Activated CD8-positive, alpha-beta memory T cell treated with anti-CD3 and anti-CD28 coated beads for 24 hours (primary cell): ENCODE results near the gene MYOM3.

Source experiments
- DNase-seq: peaks from one replicate; pipeline ENCODE4 v3.0.0-alpha.2; 2020

The MYOM3 gene

DNA sequence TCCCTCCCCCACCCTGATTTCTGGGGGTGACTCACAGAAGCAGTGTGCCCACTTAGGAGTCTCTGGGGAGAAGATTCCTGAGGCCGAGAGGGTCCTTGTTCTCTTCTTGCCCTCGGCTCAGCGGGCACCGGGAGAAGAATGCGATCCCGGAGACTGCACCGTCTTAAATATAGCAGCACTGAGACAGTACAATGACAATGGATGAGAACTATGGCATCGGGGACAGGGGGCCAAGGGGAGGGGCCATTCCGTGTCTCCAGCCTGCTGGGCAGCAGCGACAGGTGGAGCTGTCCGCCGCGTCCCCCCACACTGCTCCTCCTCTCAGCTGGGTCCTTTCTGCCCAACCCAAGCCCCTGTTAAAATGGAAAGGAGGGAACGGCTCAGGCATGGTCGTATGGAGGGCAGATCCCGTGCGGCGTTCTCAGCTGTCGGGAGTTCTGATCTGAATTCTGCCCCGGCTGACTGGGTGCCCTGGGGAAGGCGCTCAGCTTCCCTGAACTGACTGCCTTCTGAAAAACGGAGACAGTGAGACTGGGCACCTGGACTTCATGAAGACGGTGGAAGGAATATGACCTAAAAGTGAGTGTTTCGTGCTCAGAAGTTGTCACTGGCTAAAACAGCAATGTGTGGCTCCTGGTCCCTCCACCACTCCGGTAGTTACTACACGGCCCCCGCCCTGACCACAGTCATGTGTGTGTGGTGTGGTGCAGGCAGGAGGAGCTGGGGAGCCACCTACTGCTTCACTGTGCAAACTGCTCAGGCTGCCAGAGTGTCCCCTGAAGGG lies at the start of gene MYOM3:
TSS of gene MYOM3 (minus strand) at position 140 of the 784 bp plus-strand sequence. CDS start 3,499 bp downstream, outside the sequence.
- peak; percentile 73 for DNase-seq

DNA sequence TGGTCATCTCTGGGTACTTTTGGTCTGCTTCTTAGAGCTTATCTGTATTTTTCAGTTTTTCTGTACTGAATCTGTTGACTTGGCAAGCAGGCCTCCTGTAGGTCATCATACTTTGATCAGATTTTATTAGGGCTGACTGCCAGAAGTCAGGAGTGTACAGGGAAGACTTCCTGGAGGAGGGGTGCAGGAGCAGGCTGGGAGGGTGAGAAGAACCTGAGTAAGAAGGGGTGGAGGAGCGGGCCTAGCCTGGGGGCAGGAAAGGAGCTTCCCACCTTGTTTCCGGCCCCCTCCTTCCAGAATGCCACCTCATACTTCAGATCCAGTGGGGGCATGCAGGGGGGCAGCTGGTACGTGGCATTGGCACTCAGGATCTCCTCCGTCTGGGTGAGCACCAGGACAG lies 49.3 kb upstream of the MYOM3 start:
- no peak for DNase-seq

DNA sequence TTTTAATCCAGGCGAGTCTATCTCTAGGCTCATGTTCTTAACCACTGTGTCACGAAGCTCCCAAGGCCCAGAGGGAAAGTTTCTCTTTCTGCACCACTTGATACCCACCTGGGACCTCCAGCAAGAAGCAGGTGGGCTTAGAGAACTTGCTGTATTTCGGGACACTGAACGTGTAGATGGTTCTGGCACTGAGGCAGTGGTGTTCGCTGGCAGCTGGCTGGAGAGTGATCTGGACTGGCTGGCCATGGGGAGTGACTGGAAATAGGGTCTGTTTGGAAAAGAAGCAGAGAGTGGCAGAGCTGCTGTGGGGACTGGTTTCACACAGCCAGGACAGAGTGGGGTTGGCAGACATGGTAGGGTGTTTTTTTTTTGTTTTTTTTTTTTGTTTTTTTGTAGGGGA lies 47.4 kb upstream of the MYOM3 start:
- DNase-seq = no peak

DNA sequence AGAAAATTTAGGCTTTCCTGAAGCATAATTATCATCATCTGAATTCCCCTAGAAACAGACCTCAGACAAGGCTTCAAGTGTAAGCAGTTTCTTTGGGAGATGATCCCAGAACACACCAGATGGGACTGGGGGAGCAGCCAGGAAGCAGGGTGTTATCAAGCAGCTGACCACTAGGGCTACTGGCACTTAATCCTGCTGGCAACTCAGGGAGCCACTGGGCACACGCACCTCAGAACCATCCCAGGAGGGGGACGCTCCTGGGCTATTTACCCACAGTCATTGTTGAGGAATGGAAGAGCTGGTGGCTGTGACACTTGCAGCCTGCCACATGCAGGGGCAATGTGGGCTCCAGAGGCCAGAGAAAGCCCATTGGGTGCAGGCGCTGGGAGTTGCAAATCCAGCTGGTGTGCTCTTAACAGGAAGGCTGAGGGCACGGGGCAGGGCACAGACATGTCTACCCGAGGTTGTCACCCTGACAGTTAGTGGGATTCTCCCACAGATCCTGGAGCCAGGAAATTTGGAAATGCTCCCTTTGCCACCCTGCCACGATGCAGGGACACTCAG lies 46.1 kb upstream of the MYOM3 start:
- no peak for DNase-seq

DNA sequence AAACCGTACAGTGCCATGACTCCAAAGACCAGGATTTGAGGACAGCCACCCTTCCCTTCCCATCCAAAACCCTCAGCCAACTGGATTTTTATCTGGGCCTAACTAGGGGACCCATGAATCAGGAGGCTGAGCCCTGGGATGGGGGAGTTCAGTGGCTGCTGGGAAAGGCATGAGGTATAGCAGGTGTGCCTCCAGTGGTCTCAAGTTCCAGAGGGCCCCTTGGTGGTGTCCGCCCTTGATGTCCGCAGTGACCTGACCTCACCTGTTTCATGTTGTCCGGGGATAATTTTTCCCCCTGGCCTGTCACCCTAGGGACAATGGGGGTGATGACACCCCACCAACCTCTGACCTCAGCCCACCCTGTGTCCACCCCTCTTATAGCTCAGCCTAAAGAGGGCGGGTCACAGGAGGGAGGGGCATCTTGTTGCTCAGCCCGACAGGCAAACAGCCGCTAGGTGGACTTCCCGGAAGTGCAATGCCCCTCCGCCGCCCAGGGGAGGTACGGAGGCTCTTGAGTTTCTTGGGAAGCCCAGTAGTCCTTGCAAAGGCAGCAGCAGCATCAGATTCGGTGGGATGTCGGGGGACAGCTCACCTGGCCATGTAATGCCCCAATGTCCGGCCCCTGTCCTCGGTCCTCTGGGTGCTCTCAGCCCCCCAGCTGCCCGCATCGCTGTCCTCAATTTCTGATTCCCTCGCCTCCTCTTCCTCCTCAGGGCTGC lies 44.8 kb upstream of the MYOM3 start:
- DNase-seq = no peak

DNA sequence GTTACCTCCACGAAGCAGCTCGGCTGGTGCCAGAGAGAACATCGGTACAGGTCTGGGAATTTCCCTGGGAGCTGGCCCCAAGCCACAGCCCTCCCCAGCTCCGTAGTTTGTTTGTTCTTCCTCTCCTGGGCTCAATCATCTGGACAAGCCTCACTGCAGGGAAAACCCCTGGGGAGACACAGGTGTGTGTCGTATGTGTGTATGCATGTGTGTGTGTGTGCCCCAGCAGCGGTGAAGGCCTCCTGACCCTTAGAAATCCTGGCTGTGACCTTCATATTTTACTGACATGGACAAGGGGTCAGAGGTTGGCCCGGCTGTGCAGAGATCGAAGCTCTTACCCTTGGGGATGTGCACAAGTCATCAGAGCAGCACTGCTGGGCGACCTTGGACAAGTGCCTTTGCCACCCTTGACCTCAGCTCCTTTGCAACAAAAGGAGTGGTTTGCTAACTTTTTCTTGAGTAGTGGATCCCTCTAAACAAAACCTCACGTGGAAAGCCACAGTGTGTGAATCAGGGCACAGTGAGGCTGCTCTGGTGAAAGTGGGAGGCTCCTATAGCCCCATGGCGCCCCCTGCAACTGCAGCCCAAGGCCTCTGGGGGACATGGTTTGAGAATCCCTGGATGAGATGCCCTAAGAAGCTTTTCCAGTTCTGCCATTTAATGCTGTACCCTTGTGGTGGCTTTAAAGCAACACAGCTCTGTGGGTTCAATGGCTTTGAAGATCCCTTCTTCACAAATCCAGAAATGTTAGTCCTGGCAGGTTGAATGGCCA lies 43.3 kb upstream of the MYOM3 start:
- DNase-seq = no peak

DNA sequence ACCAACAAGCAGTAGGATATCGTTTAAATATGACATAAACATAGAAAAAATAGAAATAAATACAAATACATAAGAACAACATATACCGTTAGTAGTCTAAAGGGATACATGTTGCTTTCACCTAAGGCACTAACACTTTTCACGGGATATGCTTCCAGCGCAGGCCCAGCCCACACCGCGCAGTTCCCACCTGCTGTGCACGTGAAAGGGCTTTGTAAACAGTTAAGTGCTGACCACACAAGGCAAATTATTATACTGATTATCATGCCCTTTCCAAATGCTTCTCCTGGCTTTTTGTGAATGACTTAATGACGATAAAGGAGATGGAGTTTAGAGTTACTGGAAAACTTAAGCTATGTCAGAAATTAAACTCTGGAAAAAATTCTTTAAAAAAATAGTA lies 42.3 kb upstream of the MYOM3 start:
- DNase-seq = no peak

DNA sequence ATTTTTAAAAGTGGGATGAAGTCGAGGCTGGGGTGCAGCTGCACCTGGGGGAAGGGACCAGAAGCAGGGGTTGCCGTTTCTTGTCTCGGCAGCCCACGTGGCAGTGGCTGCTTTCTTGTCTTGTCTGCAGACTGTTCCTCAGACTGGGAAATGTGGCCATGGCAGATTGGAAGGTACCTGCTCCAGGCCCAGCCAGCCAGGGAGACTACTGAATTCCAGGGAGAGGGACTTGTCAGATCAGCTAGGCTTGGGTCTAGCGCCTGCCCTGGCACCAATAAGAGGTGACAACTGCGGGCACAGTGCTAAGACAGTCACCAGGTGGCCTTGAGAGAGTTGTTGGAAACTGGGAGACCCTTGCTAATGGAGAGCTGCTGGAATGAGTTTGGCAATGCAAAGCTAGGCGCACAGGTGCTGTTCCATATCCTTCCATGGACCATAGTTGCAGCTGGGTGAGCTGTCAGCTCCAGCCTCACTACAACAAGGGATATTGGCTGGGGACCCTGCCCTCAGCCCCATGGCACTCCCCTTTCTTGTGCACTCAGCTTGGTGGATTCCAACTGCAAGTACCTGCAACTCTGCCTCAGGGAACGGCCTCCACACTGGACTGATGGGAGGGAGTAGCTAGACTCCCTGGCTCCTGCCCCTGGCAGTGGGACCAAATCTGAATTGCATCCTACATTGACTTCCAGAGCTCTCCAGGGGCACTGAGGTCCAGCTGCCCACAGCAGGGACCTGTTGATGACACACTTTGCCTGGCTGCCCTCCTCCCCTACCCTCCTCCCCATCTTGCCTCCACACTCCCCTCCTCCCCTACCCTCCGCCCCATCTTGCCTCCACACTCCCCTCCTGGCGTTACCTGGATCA lies 40.9 kb upstream of the MYOM3 start:
- no peak for DNase-seq

DNA sequence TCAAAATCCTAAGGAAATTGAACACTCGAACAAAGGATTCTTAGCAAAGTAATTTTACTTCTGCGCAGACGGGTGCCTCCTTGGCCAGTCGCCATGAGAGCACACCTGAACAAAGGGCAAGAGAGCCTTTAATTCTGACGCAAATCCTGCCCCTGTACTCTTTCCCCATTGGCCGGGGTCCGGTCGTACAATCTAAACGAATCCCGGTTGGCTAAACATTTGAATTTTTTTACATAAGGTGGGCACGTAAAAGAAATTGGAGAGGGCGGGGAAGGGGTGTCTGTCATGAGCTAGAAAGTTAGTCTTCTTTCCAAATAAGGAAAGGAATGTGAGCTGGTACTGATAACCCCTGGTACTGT lies 39.2 kb upstream of the MYOM3 start:
- no peak for DNase-seq

DNA sequence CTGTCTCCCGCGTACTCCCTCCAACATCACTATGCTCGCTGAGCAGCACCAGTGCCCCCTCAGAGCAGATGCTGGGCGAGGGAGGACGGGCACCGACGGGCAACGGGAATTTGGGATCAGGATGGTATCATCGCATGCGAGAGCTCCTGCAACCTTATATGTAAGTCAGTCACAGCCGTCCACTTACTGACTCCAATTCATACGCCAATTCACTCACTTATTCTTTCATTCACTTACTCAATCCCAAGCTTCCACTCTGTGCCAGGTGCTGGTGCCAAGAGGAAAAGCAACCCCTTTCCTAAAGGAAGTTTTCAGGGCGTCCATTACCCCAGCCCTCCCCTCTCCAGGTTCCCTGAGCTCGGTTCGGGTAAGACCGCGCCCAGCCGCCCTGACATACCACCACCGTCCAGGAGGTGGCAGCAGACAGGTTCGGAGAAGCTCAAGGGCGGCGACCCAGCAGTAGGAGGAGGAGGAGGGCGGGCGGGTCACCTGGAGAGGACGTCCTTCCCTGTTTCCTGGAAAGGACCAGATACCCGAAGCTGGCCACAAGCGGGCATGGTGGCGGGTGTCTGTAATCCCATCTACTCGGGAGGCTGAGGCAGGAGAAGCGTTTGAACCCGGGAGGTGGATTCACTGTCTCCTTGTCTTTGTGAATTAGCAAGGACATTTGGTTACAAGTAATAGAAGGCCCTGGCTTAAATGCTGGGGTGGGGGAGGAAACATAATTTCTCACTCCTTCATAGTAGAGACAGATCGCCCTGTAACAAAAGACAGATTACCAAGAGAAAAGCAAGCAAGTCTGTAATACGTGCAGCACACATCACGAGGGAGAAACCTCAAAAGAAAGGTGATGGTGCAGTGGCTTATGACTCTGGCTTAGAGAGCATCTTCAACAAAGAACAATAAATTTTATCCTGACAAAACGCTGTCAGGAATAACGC lies 38.6 kb upstream of the MYOM3 start:
- DNase-seq = peak; percentile 98

DNA sequence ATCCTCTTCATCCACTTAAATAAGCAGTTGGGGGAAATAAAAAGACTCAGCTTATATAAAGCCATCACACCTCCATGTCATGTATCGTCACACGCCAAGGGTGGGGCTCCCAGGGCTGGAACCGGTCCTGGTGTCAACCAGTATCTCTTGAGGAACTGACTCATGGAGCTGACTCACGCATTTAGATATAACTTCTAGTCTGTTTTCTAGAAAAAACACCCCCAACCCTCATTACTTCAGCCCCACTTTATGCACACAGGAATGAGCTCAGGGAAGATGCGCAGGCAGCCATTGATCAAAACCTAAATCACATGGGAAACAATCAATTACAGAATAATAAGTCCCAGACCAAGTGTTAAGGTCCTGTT lies 37.9 kb upstream of the MYOM3 start:
- DNase-seq = peak; percentile 65

DNA sequence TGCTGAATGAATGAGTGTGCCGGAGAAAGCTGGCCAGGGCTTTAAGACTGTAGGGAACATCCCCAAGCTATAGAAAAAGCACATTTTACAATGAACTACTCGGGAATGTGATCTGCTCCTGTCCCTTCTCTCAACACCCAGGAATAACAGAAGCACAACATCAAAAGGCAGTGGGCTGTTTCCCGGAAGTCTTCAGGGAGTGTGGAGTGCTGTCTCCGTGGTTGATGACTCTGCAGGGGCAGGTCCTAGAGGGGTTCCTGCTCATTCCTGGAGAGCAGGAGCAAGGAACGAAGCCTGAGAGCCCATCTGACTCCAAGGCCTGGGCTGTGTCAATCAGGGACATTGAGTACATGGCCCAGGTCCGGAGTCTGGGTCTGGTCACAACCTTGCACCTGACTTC lies 35.9 kb upstream of the MYOM3 start:
- DNase-seq = no peak

DNA sequence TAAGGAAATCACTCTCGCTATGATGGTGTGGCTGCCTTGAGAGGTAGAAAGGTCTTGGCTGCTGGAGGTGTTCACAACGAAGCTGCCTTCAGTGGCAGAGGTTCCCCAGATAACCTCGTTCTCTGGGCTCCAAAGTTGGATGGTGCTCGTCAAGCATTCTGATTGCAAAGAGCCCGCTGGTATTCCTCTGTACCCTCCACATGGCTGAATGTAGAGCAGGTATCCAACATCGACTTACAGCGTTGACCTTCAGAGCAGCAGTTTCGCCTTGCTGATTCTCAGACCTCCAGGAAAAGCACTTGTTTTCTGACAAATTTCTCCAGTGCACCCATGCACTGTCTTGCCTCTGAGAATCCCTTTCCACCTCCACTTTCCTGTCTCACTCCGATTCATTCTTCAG lies 35.3 kb upstream of the MYOM3 start:
- DNase-seq = no peak

DNA sequence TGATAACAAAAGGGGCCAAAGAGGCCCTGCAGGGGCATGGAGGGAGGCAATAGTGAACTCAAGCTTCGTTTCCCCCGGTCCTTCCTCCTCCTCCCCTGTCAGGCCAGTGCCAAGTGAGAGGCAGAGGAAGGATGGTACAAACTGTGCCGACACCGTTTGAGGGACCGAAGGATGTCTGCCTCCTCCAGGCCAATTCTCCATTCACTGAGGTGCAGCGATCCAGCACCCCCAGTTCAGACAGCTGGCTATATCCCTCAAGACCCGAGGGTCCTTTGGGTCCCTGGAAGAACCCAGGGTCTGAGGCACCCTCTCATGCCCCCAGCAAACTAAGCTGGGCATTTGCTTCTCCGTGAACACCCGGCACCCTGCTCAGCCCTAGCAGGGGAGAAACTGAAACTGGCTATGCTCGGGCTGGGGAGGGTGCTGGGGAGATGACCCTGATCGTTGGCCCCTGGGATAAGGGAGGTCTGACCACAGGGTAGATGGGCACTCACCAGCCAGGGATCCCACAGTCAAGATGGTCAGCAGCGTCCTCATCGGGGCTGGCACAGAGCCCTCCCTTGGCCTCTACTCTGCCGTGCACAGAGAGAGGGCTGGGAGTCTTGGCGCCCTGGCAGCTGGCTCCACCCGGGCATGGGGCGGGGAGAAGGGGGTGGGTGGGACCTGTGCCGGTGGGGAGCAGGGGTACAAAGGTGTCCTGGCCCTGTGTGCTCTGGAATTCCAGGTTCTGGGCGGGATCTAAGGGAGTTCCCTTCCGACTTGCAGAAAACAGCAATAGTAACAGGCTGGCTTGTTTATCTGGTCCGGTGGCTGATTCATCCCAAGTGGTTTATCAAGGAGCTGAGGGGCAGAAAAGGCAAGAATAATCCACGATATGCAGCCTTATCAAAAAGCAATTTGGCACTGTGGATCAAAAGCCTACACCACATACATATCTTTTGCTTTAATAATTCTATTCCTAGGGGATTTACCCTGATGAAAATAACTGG lies 30.9 kb upstream of the MYOM3 start, which contains the start of gene IL22RA1:
TSS of gene IL22RA1 (minus strand) at position 595 of the 989 bp plus-strand sequence. CDS start at position 537, 58 bp downstream.
- DNase-seq = no peak

DNA sequence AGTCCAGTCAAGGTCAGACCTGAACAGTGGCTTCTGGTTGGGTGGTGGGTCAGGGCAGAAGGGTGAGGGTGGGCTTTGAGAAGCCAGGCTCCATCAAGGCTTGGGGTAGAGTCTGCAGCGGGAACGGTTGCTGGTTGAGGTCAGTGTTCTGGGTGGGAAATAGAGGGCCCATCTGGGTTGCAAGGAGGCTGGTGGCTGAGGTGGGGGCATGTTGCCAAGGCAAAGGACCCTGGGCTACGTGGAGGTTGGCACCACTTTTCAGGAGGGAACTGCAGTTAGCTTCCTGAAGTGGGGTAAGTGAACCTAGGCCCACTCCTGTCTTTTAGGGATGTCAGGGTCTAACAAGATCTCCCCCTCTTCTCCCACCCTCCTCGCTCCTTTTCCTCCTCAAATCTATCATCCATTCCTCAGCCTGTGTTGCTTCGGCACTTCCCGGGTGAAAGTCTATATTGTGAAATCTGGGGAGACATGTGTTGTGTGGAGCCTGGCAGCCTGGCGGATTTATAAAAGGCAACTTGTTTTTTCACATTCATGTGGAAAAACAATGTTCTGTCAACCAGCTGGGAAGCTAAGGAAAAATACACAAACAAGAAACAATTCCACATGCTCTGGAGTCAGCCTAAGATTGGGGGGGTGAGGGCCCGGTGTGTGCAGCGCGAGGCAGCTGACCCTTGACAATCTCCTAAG lies 29.5 kb upstream of the MYOM3 start:
- no peak for DNase-seq

DNA sequence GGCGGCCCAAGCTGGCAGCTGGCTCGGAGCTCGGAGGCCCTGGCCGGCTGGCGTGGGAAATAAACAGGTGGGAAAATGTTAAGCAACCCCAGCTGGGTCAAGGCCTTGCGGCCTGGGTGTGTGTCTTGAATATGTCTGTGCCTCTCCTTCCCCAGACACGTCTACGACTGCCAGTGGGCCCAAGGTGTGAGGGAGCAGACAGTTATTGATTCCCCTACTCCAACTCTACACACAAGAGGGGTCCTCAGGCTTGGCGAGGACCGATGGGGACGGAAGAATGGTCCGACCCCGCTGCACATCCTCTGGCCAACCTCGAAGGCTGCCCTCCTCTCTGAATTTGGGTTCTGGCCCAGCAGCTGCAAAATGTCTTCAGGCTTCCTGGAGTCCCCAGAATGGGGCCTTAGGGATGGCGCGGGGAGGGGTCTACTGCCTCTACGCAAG lies 28.8 kb upstream of the MYOM3 start:
- DNase-seq = no peak

DNA sequence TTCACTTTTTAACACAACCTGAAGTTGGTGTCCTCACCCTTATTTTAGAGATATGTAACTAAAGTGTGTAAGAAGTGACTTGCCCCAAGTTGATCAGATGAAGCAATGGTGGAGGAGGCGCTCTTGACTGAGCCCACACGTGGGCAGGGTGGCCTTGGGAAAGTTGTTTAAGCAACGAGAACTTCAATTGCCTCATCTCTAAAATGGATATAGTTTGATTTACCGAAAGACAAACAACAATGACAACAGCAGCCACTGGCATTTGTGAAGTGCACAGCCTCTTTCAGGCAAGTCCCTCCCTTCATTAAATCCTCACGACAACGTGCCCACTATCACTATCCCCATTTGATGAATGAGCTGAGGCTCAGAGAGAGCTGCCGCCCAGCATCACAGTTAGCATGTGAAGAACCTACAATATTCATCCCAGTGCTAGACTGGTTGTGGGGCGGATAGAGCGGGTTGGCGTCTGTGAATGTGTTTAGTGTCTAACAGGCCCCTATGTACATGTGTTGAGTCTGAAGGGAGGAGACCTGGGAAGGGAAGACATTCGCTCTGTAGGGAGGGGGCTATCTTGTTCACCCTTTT lies 28.0 kb upstream of the MYOM3 start:
- DNase-seq = no peak

DNA sequence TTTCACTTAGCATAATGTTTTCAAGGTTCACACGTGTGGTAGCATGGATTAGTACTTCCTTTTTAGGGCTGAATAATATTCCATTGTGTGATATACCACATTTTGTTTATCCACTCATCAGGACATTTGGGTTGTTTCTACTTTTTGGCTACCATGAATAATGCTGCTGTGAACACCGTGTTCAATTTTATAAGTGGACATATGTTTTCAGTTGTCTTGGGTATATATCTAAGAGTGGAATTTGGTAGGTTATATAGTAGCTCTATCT lies 27.2 kb upstream of the MYOM3 start:
- DNase-seq = no peak
